ENCODE results near the gene TBC1D26.
A peak's percentile ranks its signal among the peaks of the same experiment; 100 is the strongest.
"Not testable (repeated sequence)": the region's sequence is repeated elsewhere in the genome, so short reads cannot be mapped to it uniquely, and the experiment has no call there.

TBC1D26 gene

GRCh38 chr17:15742051-15742795, 10.1 kb downstream of the TBC1D26 start:
- DNase-seq = peak in 2 of 10 donors; percentile 47 to 78
- intact Hi-C loops (cut with DNase I) = no loop called here

GRCh38 chr17:15742921-15743320, 10.8 kb downstream of the TBC1D26 start:
- DNase-seq = no peak
- intact Hi-C loops (cut with DNase I) = no loop called here

GRCh38 chr17:15744074-15744676, 12.1 kb downstream of the TBC1D26 start:
- intact Hi-C loops (cut with DNase I) = no loop called here
- peak in 1 of 10 donors; percentile 42 for DNase-seq

GRCh38 chr17:15744885-15745284, 12.8 kb downstream of the TBC1D26 start:
- intact Hi-C loops (cut with DNase I) = no loop called here
- DNase-seq = no peak

- DNase-seq = not testable (repeated sequence)
Observed at GRCh38 chr17:15749403-15749802, 17.3 kb downstream of the TBC1D26 start.

GRCh38 chr17:15768865-15769533, 36.9 kb downstream of the TBC1D26 start:
- DNase-seq; intact Hi-C loops (cut with DNase I): not testable (repeated sequence)

More at GRCh38 chr17:15749403-15749802, 17.3 kb downstream of the TBC1D26 start:
- intact Hi-C loops (cut with DNase I) = not testable (repeated sequence)

GRCh38 chr17:15770679-15771078, 38.6 kb downstream of the TBC1D26 start:
- DNase-seq; intact Hi-C loops (cut with DNase I): not testable (repeated sequence)

- DNase-seq = no peak
- intact Hi-C loops (cut with DNase I) = no loop called here
Observed at GRCh38 chr17:15776871-15777270, 44.8 kb downstream of the TBC1D26 start.

- no peak for DNase-seq
- intact Hi-C loops (cut with DNase I) = no loop called here
Observed at GRCh38 chr17:15777297-15777696, 45.2 kb downstream of the TBC1D26 start.

GRCh38 chr17:15777717-15778116, 45.6 kb downstream of the TBC1D26 start:
- intact Hi-C loops (cut with DNase I) = no loop called here
- DNase-seq = no peak

- no peak for DNase-seq
- intact Hi-C loops (cut with DNase I) = no loop called here
Observed at GRCh38 chr17:15779119-15779518, 47.0 kb downstream of the TBC1D26 start.

GRCh38 chr17:15780188-15780587, 48.1 kb downstream of the TBC1D26 start:
- no peak for DNase-seq
- intact Hi-C loops (cut with DNase I) = no loop called here

GRCh38 chr17:15782866-15783265, 50.8 kb downstream of the TBC1D26 start:
- DNase-seq = peak in 6 of 10 donors; percentile 9 to 87 (median 55)

GRCh38 chr17:15783461-15783860, 51.4 kb downstream of the TBC1D26 start:
- DNase-seq = no peak
- intact Hi-C loops (cut with DNase I) = no loop called here

More at GRCh38 chr17:15782866-15783265, 50.8 kb downstream of the TBC1D26 start:
- intact Hi-C loops (cut with DNase I) = no loop called here

GRCh38 chr17:15784351-15784750, 52.3 kb downstream of the TBC1D26 start:
- intact Hi-C loops (cut with DNase I); DNase-seq: not testable (repeated sequence)

- intact Hi-C loops (cut with DNase I); DNase-seq: not testable (repeated sequence)
Observed at GRCh38 chr17:15787363-15788075, 55.4 kb downstream of the TBC1D26 start.

- intact Hi-C loops (cut with DNase I); DNase-seq: not testable (repeated sequence)
Observed at GRCh38 chr17:15788365-15788764, 56.3 kb downstream of the TBC1D26 start.

All from posterior cingulate gyrus (tissue), 11 donors.